Trophoblast cell (in vitro differentiated cells and primary cell): ENCODE results near the gene UBE3A.
A peak's percentile ranks its signal among the peaks of the same experiment; 100 is the strongest.

Experiments used
- DNase-seq, 2 donors: peaks; one replicate each; pipeline ENCODE4 v3.0.0-alpha.2; 2016
- H2AFZ ChIP-seq: 2 replicates; pipeline ENCODE4 v1.6.1; 2013; ENCODE audit warnings: low read length, moderate library complexity, mild to moderate bottlenecking; ENCODE audit not compliant: insufficient read depth, poor library complexity
- H2AK5ac ChIP-seq: 2 replicates; pipeline ENCODE4 v1.6.1; 2013; ENCODE audit warnings: mild to moderate bottlenecking, low read length
- H2BK120ac ChIP-seq: 2 replicates; pipeline ENCODE4 v1.6.1; 2013; ENCODE audit warnings: low read length, mild to moderate bottlenecking, moderate library complexity; ENCODE audit not compliant: insufficient read depth, poor library complexity
- H2BK12ac ChIP-seq: 2 replicates; pipeline ENCODE4 v1.6.1; 2013; ENCODE audit warnings: mild to moderate bottlenecking, low read length, moderate library complexity
- H2BK5ac ChIP-seq: 2 replicates; pipeline ENCODE4 v1.6.1; 2013; ENCODE audit warnings: low read length, low read depth, moderate library complexity, mild to moderate bottlenecking; ENCODE audit not compliant: poor library complexity
- H3K14ac ChIP-seq: 2 replicates; pipeline ENCODE4 v1.6.1; 2013; ENCODE audit warnings: mild to moderate bottlenecking, low read length
- H3K18ac ChIP-seq: 2 replicates; pipeline ENCODE4 v1.6.1; 2013; ENCODE audit warnings: mild to moderate bottlenecking, low read length
- H3K23ac ChIP-seq: 2 replicates; pipeline ENCODE4 v1.6.1; 2013; ENCODE audit warnings: low read length
- H3K27ac ChIP-seq: 2 replicates; pipeline ENCODE4 v1.5.1; 2013; ENCODE audit warnings: low read depth, mild to moderate bottlenecking, inconsistent platforms, low read length, moderate library complexity
- H3K27me3 ChIP-seq: 2 replicates; pipeline ENCODE4 v1.6.1; 2013; ENCODE audit warnings: inconsistent platforms, mild to moderate bottlenecking, low read length, moderate library complexity; ENCODE audit not compliant: insufficient read depth
- H3K36me3 ChIP-seq, 2 experiments: 1 replicate in 1 of 2; 2 replicates in 1 of 2; pipeline ENCODE4 v1.6.1; 2013; ENCODE audit warnings: low read length in 2 of 2, mild to moderate bottlenecking in 2 of 2, moderate library complexity in 1 of 2; ENCODE audit not compliant: insufficient read depth in 2 of 2, control insufficient read depth in 1 of 2
- H3K4ac ChIP-seq: 2 replicates; pipeline ENCODE4 v1.6.1; 2013; ENCODE audit warnings: low read depth, mild to moderate bottlenecking, low read length, moderate library complexity
- H3K4me1 ChIP-seq, 2 experiments: 1 replicate in 1 of 2; 2 replicates in 1 of 2; pipeline ENCODE4 v1.6.1; 2013; ENCODE audit warnings: low read length in 2 of 2, mild to moderate bottlenecking in 2 of 2, moderate library complexity in 1 of 2; ENCODE audit not compliant: insufficient read depth in 2 of 2, control insufficient read depth in 1 of 2
- H3K4me2 ChIP-seq: 2 replicates; pipeline ENCODE4 v1.6.1; 2013; ENCODE audit warnings: inconsistent platforms, mild to moderate bottlenecking, low read length, moderate library complexity
- H3K4me3 ChIP-seq: 2 replicates; pipeline ENCODE4 v1.5.1; 2013; ENCODE audit warnings: mild to moderate bottlenecking, low read depth, low read length, inconsistent platforms
- H3K79me1 ChIP-seq: one replicate; pipeline ENCODE4 v1.6.1; 2013; ENCODE audit warnings: low read length
- H3K79me2 ChIP-seq: 2 replicates; pipeline ENCODE4 v1.6.1; 2013; ENCODE audit warnings: low read length, mild to moderate bottlenecking; ENCODE audit not compliant: control insufficient read depth, insufficient read depth, poor library complexity
- H3K9ac ChIP-seq: 2 replicates; pipeline ENCODE4 v1.6.1; 2013; ENCODE audit warnings: mild to moderate bottlenecking, low read length
- H3K9me3 ChIP-seq: 2 replicates; pipeline ENCODE4 v1.6.1; 2013; ENCODE audit warnings: low read depth, mild to moderate bottlenecking, control low read depth, inconsistent platforms, low read length; ENCODE audit not compliant: insufficient read depth
- H4K12ac ChIP-seq: 2 replicates; pipeline ENCODE4 v1.6.1; 2013; ENCODE audit warnings: low read depth, mild to moderate bottlenecking, low read length, moderate library complexity
- H4K8ac ChIP-seq: 2 replicates; pipeline ENCODE4 v1.6.1; 2013; ENCODE audit warnings: low read depth, mild to moderate bottlenecking, low read length, moderate library complexity
- H4K91ac ChIP-seq: one replicate; pipeline ENCODE4 v1.6.1; 2013; ENCODE audit warnings: low read depth, mild to moderate bottlenecking, low read length, moderate library complexity
- WGBS: extraction: QIAGEN DNeasy Blood & Tissue Kit; methylation state at CpG from one replicate; pipeline ENCODE4 v1.1.7; 2013; ENCODE audit warnings: missing lambda C conversion rate; ENCODE audit not compliant: insufficient read length, insufficient coverage; ENCODE audit errors: extremely low coverage; 5-methylcytosine and 5-hydroxymethylcytosine counted together

Gene UBE3A

GRCh38 chr15:25368850-25369249 is 70.0 kb downstream of the UBE3A start:
- Histone ChIP-seq H3K18ac (no peak overlapping the region), H3K4ac (no peak overlapping the region), H3K4me2 (no peak overlapping the region), H4K12ac (no peak overlapping the region), H3K9ac (no peak overlapping the region), H3K36me3 (peaks cover 4% of the 10 kb centered on the region in 2 experiments), H3K23ac (no peak overlapping the region), H2AK5ac (no peak overlapping the region), H2AFZ (no peak overlapping the region), H3K27me3 (no peaks in the 10 kb centered on the region), H3K27ac (no peak overlapping the region), H2BK5ac (no peak overlapping the region), H3K9me3 (no peaks in the 10 kb centered on the region), H2BK120ac (no peak overlapping the region), H3K79me2 (no peaks in the 10 kb centered on the region), H4K8ac (no peak overlapping the region), H3K4me3 (no peak overlapping the region), H4K91ac (no peak overlapping the region), H3K79me1 (no peaks in the 10 kb centered on the region), H3K14ac (no peak overlapping the region), H3K4me1 (no peaks in the 10 kb centered on the region), H2BK12ac (no peak overlapping the region)
- DNase-seq, result peak; percentile 2 to 38
- WGBS, result no CpG with 5 or more reads among the region's 1 CpG

GRCh38 chr15:25366058-25366457 is 72.8 kb downstream of the UBE3A start:
- H3K27me3 ChIP-seq, result no peaks in the 10 kb centered on the region
- no peak overlapping the region for H2AK5ac ChIP-seq
- no peak overlapping the region for H4K91ac ChIP-seq
- H3K4me1 ChIP-seq, result no peaks in the 10 kb centered on the region
- peaks cover 0 to 2% of the 10 kb centered on the region in 2 experiments for H3K36me3 ChIP-seq
- no peaks in the 10 kb centered on the region for H3K79me1 ChIP-seq
- no peak overlapping the region for H3K23ac ChIP-seq
- no peak overlapping the region for H4K8ac ChIP-seq
- H2AFZ ChIP-seq, result no peak overlapping the region
- no peak overlapping the region for H3K4me3 ChIP-seq
- DNase-seq, result no peak
- H3K27ac ChIP-seq, result no peak overlapping the region
- no peak overlapping the region for H3K4ac ChIP-seq
- no peaks in the 10 kb centered on the region for H3K79me2 ChIP-seq
- no peak overlapping the region for H2BK120ac ChIP-seq
- H3K18ac ChIP-seq, result no peak overlapping the region
- no peak overlapping the region for H3K14ac ChIP-seq
- H3K4me2 ChIP-seq, result no peak overlapping the region
- no peak overlapping the region for H2BK5ac ChIP-seq
- no CpG with 5 or more reads among the region's 1 CpG for WGBS
- H2BK12ac ChIP-seq, result no peak overlapping the region
- no peaks in the 10 kb centered on the region for H3K9me3 ChIP-seq
- H4K12ac ChIP-seq, result no peak overlapping the region
- H3K9ac ChIP-seq, result no peak overlapping the region

DNA sequence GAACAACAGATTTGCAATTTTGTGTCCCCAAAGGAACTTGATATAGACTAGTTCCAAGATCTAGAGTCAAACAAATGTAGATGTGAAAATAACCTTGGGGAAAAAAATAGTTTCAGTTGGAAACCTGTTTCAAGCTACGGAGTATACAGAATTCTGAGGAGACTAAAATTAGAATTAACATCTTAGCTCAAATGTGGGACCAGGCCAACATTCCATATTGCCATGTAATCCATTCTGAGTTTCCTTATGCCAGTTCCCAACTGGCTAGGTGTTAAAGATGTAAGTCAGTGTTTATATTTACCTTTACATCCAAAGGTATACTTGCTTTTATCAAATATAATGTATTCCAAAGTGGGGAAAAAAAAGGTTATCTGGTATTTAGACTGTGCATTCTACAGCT is 76.3 kb downstream of the UBE3A start:
- H3K4me2 ChIP-seq, result no peak overlapping the region
- H3K79me1 ChIP-seq, result no peaks in the 10 kb centered on the region
- no peaks in the 10 kb centered on the region for H3K9me3 ChIP-seq
- H3K36me3 ChIP-seq, result peaks cover 3% of the 10 kb centered on the region in 2 experiments
- H3K4me3 ChIP-seq, result no peak overlapping the region
- no peak overlapping the region for H2AFZ ChIP-seq
- no peak overlapping the region for H4K8ac ChIP-seq
- DNase-seq, result no peak
- no peaks in the 10 kb centered on the region for H3K4me1 ChIP-seq
- H3K4ac ChIP-seq, result no peak overlapping the region
- no CpG with 5 or more reads among the region's 1 CpG for WGBS
- no peak overlapping the region for H2BK5ac ChIP-seq
- H4K91ac ChIP-seq, result no peak overlapping the region
- no peak overlapping the region for H3K27ac ChIP-seq
- H3K23ac ChIP-seq, result no peak overlapping the region
- no peak overlapping the region for H3K9ac ChIP-seq
- H3K18ac ChIP-seq, result no peak overlapping the region
- no peak overlapping the region for H4K12ac ChIP-seq
- H2AK5ac ChIP-seq, result no peak overlapping the region
- H2BK120ac ChIP-seq, result no peak overlapping the region
- no peaks in the 10 kb centered on the region for H3K79me2 ChIP-seq
- no peak overlapping the region for H2BK12ac ChIP-seq
- no peak overlapping the region for H3K14ac ChIP-seq
- no peaks in the 10 kb centered on the region for H3K27me3 ChIP-seq

DNA sequence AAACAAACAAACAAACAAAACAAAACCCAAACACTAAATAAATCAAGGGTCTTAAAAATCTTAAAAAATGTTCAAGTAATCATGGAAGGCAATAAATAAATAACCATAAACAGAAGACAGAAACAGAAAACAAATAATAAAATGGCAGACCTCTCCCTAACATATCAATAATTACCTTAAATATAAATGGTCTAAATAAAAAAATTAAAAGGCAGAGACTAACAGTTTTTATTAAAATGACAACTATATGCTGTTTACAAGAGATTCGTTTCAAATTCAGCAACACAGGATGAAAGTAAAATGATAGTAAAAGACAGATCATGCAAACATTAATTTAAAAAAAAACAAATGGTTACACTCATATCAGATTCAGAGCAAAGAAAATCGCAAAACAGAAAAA is 91.1 kb downstream of the UBE3A start:
- no peak overlapping the region for H3K23ac ChIP-seq
- no peak overlapping the region for H2BK12ac ChIP-seq
- H3K79me2 ChIP-seq, result no peaks in the 10 kb centered on the region
- no peak overlapping the region for H2BK120ac ChIP-seq
- H2AK5ac ChIP-seq, result no peak overlapping the region
- WGBS, result no CpG with 5 or more reads among the region's 2 CpGs
- no peak overlapping the region for H4K8ac ChIP-seq
- H3K9me3 ChIP-seq, result no peaks in the 10 kb centered on the region
- no peak overlapping the region for H3K9ac ChIP-seq
- H2BK5ac ChIP-seq, result no peak overlapping the region
- no peak overlapping the region for H3K27ac ChIP-seq
- H2AFZ ChIP-seq, result no peak overlapping the region
- H3K27me3 ChIP-seq, result no peaks in the 10 kb centered on the region
- H3K4me3 ChIP-seq, result no peak overlapping the region
- no peak overlapping the region for H3K18ac ChIP-seq
- no peak for DNase-seq
- H3K4me1 ChIP-seq, result peaks cover 2 to 3% of the 10 kb centered on the region in 2 experiments
- no peak overlapping the region for H3K4me2 ChIP-seq
- peaks cover 3% of the 10 kb centered on the region for H3K79me1 ChIP-seq
- no peak overlapping the region for H3K14ac ChIP-seq
- no peak overlapping the region for H4K91ac ChIP-seq
- H3K36me3 ChIP-seq, result peaks cover 0 to 3% of the 10 kb centered on the region in 2 experiments
- H3K4ac ChIP-seq, result no peak overlapping the region
- no peak overlapping the region for H4K12ac ChIP-seq
